NCI-H1105 (cell line): ENCODE data around the gene FBXL13.
"Not testable (repeated sequence)": the region's sequence is repeated elsewhere in the genome, so short reads cannot be mapped to it uniquely, and the experiment has no call there.

Source experiments
- DNase-seq: peaks from one replicate; lab custom pipeline; 2025; lab: John Stamatoyannopoulos, UW

FBXL13 gene

DNA sequence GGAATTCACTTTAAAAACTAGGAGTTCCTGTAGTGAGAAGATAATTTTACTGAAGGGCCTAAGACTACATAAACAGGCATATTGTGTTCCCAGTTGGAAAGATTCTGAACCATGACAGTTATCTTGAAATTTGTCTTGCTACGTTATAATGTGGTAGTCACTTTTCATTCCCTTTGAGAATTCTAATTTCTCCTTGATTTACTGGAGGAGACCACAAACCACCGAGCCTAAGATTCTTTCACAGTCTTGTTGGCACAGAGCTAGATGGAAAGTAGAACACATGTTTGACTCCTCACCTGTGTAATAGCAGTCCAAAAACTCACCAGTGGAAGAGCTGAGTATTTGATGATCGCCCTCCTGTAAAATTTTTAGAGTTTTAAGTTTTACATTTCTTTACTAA, 5.2 kb upstream of the FBXL13 start:
- DNase-seq: no peak

DNA sequence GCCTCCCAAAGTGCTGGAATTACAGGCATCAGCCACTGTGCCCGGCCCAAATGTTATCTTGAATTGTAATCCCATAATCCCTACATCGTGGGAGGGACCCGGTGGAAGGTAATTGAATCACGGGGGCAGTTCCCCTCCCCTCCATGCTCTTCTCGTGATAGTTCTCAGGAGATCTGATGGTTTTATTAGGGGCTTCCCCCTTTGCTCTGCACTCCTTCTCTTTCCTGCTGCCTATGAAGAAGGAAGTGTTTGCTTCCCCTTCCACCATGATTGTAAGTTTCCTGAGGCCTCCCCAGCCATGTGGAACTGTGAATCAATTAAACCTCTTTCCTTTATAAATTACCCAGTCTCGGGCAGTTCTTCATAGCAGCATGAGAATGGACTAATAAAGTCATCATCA, 3.6 kb upstream of the FBXL13 start:
- not testable (repeated sequence) for DNase-seq

DNA sequence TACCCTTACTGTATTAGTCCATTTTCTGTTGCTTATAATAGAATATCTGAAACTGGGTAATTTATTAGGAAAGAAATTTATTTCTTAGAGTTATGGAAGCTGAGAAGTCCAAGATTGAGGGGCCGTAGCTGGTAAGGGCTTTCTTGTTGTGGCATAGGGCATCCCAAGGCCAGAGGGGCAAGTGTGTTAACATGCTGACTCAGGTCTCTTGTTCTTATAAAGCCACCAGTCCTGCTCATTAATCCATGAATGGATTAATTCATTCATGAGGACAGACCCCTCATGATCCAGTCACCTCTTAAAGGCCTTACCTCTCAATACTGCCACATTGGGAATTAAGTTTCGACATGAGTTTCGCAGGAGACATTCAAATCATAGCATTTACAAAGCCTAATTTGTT, 2.7 kb upstream of the FBXL13 start:
- DNase-seq: no peak

DNA sequence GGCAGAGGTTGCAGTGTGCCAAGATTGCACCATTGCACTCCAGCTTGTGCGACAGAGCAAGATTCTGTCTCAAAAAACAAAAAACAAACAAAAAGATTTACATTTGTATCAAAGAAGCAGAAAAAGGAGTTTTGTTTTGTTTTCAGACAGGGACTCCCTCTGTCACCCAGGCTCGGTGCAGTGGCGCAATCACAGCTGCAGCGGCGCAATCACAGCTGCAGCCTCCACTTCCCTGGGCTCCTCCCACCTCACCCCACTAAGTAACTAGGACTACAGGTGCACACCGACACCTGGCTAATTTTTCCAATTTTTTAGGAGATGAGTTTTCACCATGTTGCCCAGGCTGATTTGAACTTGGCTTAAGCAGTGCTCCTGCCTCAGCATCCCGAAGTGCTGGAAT, 2.2 kb upstream of the FBXL13 start:
- DNase-seq: no peak

DNA sequence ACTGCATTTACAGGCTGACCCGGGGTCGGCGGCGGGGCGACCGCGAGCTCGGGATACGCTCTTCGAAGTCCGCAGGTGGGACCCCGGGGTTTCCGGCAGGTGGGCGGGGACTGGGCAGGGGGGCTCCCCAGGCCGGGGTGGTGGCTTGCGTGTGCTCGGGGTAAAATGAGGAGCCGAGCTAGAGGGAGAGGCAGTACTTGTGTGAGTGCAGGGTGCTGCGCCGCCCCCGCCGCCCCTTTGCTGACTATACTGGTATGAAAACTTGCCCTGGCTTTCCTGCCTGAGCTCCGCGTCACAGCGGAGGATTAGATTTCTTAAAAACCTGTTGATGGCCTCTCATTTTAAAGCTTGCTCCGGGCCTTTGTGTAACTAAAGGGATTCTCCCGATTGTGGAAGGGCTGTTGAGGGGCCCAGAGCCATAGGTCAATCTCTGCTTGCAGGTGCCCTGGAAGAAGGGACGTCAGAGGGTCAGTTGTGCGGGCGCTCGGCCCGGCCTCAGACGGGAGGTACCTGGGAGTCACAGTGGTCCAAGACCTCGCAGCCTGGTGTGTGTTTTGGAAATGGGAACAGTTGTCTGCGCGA, 832 bp upstream of the FBXL13 start:
- peak; percentile 55 for DNase-seq

DNA sequence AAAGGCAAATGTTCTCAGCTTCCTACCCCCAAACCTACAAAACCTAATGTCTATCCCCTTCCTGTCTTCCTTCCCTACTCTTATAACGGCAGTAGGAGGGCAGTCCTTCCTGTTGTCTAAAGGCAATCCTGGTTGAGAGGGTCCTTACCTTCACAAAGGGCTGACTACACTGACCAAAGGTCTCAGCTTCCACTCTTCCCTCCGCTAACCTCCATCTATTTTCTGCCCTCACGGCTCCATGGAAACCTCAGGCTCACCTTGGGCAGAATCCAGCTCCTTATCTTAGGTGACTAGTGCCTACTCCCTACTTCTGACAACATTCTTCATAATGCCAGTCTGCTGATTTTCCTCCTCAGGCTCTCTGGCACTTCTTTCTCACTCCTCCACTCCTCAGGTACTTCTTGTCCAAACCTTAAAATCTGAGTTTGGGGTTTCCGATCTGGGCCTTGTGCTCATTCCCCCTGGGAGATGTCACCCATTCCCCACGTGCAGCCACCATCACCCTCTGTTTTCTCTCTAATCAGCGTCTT, 542 bp downstream of the FBXL13 start:
- no peak for DNase-seq

DNA sequence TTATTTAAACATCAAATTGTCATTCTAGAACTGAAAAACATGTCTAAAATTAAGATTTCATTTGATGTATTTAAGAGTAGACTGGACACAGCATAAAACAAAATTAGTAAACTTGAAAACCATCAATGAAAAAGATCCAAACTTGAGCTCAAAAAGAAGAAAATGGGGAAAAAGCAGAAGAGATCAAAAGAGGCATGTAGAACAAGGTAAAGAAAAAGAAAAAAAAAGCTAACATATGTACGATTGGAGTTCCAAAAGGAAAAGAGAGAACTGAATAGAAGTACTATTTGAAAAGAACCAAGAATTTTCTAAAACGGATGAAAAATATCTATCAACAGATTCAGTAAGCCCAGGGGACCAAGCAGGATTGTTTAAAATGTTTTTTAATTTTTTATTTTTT, 3.6 kb downstream of the FBXL13 start:
- no peak for DNase-seq

DNA sequence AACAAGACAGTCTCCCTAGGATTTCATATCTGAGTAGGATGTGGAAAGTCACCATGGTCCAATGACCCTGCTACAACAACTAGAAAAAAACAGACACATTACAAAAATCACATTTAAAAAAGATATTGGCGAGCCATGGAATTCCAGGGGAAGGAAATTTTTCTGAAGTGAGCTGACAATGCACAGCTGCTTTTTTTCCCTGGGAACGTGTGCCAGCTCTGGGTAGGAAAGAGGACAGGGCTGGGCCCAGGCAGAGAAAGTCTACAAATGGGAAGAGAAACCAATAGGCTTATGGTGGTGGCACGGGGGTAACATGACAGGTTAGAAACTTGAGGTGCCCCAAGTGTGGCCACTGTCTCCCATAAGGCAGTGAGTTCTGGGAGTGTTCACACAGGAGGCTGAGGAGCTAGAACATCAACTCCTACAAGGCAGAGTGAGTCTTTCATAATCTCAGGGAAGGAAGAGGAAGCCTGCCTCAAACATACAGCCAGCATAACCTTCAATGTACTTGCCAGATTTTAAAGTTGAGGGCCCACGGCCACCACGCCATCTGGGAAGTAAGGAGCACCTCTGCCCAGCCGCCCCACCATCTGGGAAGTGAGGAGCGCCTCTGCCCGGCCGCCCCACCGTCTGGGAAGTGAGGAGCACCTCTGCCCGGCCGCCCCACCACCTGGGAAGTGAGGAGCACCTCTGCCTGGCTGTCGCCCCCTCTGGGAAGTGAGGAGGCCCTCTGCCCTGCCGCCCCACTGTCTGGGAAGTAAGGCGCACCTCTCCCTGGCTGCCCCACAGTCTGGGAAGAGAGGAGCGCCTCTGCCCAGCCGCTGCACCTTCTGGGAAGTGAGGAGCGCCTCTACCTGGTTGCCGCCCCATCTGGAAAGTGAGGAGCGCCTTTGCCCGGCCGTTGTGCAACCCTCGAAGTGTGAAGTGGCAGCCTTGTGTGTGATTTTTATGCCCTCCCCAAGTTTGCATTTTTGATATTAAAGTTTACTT, 5.9 kb downstream of the FBXL13 start:
- DNase-seq: no peak

DNA sequence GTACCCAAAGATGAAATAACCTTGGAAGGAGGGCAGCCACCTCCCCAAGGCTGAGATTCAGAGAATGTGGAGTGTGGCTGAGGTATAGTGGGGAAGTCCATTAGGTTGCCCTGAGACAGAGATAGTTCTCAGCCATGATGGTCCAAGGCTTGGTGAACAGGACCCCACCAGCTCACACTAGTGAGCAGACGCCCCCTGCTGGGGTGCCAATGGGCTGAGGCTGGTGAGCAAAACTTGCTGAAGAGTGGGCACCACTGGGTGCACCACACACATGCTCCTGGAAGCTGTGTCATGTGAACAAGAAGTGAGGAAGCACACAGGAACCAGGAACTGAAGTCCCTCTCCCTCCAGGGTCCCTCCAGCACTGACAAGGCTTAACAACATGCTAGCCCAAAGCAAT, 8.9 kb downstream of the FBXL13 start:
- peak; percentile 18 for DNase-seq

DNA sequence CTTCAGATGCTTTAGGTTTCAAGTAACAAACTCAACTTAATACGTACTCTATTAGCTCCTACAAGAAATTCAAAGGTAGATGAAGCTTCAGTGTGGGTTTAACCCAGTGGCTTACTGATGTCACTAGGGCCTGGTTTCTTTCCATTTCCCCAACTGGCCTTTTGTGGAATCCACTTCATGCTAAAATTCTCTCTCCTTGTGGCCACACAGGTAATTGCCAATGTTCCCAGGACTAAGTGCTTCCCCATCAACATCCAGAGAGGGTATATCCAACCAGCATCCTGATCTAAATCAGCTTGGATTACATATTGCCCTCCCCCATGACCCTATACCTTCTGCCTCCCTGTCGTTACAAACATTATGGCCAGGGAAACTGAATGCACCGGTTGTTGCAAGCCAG, 10.7 kb downstream of the FBXL13 start:
- no peak for DNase-seq

DNA sequence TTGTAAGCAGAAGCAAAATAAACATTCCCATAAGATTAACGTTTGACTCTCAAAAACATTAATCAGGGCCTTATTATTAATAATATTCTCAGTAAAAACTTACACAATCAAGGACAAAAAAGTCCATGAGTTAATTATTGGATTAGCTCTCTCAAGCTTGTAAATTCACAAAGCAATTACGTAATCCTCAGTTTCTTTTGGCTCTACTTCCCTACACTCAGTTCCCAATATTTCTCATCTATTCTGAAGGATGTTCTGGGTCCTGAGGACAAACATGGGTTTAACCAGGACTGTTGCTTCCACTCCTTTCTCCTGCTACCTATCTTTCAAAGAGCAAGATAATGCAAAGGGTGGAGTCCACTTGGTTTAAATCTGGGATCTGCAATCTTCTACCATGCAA, 15.1 kb downstream of the FBXL13 start:
- no peak for DNase-seq

DNA sequence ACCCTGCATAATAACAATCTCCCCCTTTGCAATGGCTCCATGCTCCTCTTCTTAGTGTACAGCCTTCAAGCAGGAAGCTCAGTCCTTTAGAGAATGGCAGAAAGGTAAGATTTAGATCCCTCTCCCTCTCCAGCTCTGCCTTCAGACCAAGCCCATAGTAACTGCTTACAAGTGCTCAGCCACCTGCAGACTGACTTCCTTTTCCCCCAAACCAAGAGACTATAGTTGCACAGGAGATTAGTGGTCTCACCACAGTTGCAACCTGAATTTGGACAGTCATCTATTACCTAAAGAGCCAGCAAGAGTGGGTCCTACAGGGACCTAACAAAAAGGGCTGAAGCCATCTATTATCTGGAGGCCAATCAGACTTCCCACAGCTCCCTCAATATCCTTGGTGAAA, 16.5 kb downstream of the FBXL13 start:
- no peak for DNase-seq

DNA sequence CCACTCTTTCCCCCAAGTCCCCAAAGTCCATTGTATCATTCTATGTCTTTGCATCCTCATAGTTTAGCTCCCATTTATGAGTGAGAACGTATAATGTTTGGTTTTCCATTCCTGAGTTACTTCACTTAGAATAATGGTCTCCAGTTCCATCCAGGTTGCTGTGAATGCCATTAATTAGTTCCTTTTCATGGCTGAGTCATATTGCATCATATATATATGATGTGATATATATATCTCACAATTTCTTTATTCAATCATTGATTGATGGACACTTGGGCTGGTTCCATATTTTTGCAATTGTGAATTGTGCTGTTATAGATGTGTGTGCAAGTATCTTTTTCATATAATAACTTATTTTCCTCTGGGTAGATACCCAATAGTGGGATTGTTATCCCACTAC, 18.6 kb downstream of the FBXL13 start:
- DNase-seq: not testable (repeated sequence)

DNA sequence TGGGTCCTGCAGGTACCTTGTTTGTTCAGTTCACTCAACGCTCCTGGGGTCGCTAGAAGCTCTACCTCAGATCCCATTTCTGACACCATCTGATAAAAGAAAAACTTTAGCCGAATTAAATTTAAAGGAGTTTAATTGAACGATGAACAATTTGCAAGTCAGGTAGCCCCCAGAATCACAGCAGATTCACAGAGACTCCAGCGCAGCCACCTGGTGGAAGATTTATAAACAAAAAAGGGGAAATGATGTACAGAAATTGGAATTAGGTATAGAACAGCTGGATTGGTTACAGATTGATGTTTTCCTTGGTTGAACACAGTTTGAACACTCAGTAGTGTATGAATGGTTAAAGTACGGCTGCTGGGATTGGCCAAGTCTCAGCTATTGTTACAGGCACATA, 23.1 kb downstream of the FBXL13 start:
- DNase-seq: no peak

DNA sequence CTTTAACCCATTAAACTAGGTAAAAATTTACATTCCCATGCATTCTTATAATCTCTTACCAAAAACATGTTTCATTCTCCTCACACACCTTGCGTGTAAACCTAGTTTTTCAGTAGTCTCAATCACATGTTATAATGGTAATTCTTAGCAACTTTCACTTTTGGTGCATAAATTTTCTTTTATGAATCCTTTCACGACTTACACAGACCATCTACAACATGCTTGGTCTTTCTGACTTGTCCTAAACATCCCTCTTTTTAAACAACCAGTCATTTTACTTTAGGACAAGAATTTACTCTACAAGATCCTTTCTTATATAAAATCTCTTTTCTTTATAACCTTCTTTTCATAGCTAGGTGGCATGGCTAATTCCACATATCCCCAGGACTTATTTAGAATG, 25.8 kb downstream of the FBXL13 start:
- DNase-seq: no peak

DNA sequence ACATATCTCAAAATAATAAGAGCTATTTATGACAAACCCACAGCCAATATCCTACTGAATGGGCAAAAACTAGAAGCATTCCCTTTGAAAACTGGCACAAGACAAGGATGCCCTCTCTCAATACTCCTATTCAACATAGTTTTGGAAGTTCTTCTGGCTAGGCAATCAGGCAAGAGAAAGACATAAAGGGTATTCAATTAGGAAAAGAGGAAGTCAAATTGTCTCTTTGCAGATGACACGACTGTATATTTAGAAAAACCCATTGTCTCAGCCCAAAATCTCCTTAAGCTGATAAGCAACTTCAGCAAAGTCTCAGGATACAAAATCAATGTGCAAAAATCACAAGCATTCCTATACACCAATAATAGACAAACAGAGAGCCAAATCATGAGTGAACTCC, 32.8 kb downstream of the FBXL13 start:
- DNase-seq: not testable (repeated sequence)

DNA sequence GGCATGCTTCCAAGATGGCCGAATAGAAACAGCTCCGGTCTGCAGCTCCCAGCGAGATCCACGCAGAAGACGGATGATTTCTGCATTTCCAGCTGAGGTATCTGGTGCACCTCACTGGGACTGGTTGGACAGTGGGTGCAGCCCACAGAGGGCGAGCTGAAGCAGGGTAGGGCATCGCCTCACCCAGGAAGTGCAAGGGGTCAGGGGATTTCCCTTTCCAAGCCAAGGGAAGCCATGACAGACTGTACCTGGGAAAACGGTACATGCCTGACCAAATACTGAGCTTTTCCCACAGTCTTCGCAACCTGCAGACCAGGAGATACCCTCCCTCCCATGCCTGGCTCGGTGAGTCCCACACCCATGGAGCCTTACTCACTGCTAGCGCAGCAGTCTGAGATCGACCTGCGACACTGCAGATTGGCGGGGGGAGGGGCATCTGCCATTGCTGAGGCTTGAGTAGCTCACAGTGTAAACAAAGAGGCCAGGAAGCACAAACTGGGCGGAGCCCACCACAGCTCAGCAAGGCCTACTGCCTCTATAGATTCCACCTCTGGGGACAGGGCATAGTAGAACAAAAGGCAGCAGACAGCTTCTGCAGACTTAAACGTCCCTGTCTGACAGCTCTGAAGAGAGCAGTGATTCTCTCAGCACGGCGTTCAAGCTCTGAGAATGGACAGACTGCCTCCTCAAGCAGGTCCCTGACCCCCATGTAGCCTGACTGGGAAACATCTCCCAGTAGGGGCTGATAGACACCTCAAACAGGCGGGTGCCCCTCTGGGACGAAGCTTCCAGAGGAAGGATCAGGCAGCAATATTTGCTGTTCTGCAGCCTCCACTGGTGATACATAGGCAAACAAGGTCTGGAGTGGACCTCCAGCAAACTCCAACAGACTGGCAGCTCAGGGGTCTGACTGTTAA, 36.5 kb downstream of the FBXL13 start:
- not testable (repeated sequence) for DNase-seq

DNA sequence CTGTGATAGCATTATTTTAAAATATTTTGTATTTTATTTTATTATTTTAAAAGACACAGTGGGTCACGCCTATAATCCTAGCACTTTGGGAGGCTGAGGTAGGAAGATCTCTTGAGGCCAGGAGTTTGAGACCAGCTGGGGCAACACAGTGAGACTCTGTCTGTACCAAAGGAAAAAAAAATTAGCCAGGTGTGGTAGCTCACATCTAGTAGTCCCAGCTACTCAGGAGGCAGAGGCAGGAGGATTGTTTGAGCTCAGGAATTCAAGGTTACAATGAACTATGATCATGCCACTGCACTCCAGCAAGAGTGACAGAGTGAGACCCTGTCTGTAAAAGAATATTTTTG, 37.1 kb downstream of the FBXL13 start:
- DNase-seq: no peak

DNA sequence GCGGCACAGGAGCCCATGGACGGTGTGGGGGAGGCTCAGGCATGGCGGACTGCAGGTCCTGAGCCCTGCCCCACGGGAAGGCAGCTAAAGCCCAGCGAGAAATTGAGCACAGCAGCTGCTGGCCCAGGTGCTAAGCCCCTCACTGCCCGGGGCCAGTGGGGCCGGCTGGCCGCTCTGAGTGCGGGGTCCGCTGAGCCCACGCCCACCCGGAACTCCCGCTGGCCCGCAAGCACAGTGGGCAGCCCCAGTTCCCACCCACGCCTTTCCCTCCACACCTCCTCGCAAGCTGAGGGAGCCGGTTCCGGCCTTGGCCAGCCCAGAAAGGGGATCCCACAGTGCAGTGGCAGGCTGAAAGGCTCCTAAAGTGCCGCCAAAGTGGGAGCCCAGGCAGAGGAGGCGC, 40.3 kb downstream of the FBXL13 start:
- not testable (repeated sequence) for DNase-seq

DNA sequence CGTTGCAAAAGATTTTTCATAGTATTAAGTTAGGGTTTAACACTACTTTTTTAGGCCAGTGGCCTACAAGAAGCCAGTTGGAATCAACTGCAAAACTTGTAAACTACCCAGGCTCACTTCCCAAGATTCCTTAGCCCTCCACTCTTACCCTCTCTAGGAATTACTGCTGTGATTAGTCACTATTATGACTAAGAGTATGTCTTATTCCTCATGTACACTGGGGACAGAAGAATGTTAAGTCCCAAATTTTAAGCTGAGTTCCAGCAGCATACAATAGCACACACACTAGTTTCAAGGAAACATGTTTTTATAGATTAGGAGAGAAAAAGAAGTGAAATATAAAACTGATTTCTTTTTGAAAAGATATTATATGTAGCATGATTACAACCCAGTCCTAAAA, 42.8 kb downstream of the FBXL13 start:
- DNase-seq: no peak

DNA sequence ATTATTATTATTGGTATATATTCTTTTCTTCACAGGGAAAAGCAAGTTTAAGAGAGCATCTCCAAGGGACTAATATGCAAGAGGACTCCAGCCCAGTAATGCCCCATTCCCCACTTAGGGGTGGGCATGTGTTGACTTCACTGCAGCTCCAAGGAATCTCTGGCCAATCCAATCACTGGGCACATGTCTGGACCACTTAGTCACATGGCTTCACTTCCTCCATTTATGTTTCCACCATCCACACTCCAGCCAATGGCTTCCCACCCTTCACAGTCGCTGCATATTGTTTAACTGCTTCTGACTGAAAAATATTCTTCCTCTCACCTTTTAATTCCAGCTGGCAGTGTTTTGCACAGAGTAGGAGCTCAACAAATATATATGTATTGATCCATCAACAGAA, 43.6 kb downstream of the FBXL13 start:
- no peak for DNase-seq

DNA sequence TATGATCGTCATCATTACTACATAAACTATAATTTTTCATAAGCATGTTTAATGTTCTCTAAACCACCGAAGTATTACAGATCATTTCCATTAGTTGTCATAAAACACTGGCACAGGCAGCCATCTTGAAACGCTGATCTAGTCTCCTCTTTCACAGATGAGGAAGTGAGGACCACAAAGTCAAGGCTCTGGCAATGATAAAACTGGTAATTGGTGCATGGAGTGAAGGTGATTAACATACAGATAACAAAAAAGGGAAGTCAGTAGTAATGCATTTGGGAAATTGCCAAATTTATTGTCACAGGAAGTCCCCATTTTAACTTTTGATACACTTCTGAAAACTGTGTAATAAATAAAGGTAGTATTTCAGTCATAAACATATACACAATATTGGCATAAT, 49.3 kb downstream of the FBXL13 start:
- DNase-seq: no peak
